Transverse colon (tissue), 4 donors: ENCODE results near the gene CTSA. TPM values are rescaled to one million over a fixed set of nuclear protein-coding genes. Genes with fewer than 3 reads are reported as not detected.
A peak's percentile ranks its signal among the peaks of the same experiment; 100 is the strongest.

ENCODE experiments used
- DNase-seq: peaks from one replicate; pipeline ENCODE4 v3.0.0-alpha.2; 2019
- H3K27ac ChIP-seq, 4 donors: fragments of 200-600 bp; sonication (generic); 2 replicates each; pipeline ENCODE4 v1.5.1; 2016 to 2018; ENCODE audit warnings: inconsistent platforms in 4 of 4
- H3K27me3 ChIP-seq: fragments of 200-600 bp; sonication (generic); 2 replicates; pipeline ENCODE4 v1.5.1; 2017; ENCODE audit warnings: inconsistent platforms
- H3K36me3 ChIP-seq, 4 donors: fragments of 200-600 bp; sonication (generic); 2 replicates each; pipeline ENCODE4 v1.5.1; 2017 to 2019; ENCODE audit warnings: inconsistent platforms in 4 of 4
- H3K4me1 ChIP-seq, 4 donors: fragments of 200-600 bp; sonication (generic); 2 replicates each; pipeline ENCODE4 v1.5.1; 2017 to 2020; ENCODE audit warnings: inconsistent platforms in 4 of 4
- H3K4me3 ChIP-seq, 4 donors: fragments of 200-600 bp; sonication (generic); 1 replicate in 1 of 4; 2 replicates in 3 of 4; pipeline versions ENCODE4 v1.5.1 to v1.6.1; 2017 to 2019; ENCODE audit warnings: inconsistent platforms in 4 of 4
- H3K9me3 ChIP-seq, 2 donors: fragments of 200-600 bp; sonication (generic); 2 replicates each; pipeline ENCODE4 v1.5.1; 2017 to 2019; ENCODE audit warnings: inconsistent platforms in 2 of 2
- EP300 ChIP-seq: sonication (generic); formaldehyde crosslinking; IDR thresholded peaks from one replicate; pipeline ENCODE4 v1.6.1; 2017; ENCODE audit warnings: antibody characterized with exemption, low read depth
- POLR2A ChIP-seq: fragments of 450-650 bp; IDR thresholded peaks from one replicate; pipeline ENCODE4 v1.6.1; 2016; ENCODE audit warnings: antibody characterized with exemption, mild to moderate bottlenecking, moderate library complexity
- POLR2AphosphoS5 ChIP-seq, 3 donors: sonication (generic); formaldehyde crosslinking; IDR thresholded peaks; one replicate each; pipeline ENCODE4 v1.6.1; 2016; ENCODE audit warnings: antibody characterized with exemption in 3 of 3
- WGBS, 2 donors: methylation state at CpG; one replicate each; pipeline ENCODE4 v1.1.5; 2018; ENCODE audit warnings: low coverage in 1 of 2; 5-methylcytosine and 5-hydroxymethylcytosine counted together
- in situ Hi-C, 4 donors: fragments of 200-750 bp; cut with MboI; loops; one replicate each; pipeline versions ENCODE4 v1.15.0 to v1.15.1; 2017; ENCODE audit warnings: low sequenced_read_pairs in 3 of 4, low pct_ligation_motif_present in 1 of 4, low pct_unique_long_range_greater_than_20kb in 1 of 4
- intact Hi-C: fragments of 100-400 bp; cut with DNase I; formaldehyde crosslinking; loops from one replicate; pipeline ENCODE4 v1.15.1; 2023; ENCODE audit warnings: low total_unique reads
- total RNA-seq, 4 donors: library from RNA; depleted of rRNA; stranded (reverse); fragments of >200 nt; gene quantifications; one replicate each; pipeline ENCODE4 v1.1.0, GENCODE V29; 2016
- TF ChIP-seq, protein P1 (sequence below), 5 experiments: fragments of 200-600 bp in 3 of 5; fragments of 450-650 bp in 2 of 5; sonication (generic) in 3 of 5; IDR thresholded peaks; 1 replicate in 2 of 5; 2 replicates in 3 of 5; pipeline ENCODE4 v1.5.1; 2016 to 2017; ENCODE audit warnings: antibody characterized with exemption in 5 of 5, inconsistent platforms in 3 of 5, mild to moderate bottlenecking in 2 of 5, moderate library complexity in 1 of 5

CTSA gene
- total RNA-seq, 4 donors from 2014 or later: 197 to 971 (median 466) TPM

DNA sequence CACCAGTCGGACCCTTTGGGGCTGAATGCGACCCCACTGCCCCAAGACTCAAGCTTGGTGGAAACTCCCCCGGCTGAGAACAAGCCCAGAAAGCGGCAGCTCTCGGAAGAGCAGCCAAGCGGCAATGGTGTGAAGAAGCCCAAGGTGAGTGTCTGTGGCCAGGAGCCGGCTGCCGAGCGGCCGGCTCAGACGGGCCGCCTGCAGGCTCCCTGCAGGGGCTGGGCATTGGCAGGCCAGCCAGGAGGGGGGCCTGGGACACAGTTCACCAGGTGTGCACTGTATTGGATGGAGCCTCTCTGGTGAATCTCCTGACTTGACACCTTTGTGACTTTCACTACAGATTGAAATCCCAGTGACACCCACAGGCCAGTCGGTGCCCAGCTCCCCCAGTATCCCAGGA lies 49.3 kb downstream of the CTSA start:
- peaks cover 0 to 74% (median 34%) of the 10 kb centered on the region in 4 donors for H3K36me3 ChIP-seq

DNA sequence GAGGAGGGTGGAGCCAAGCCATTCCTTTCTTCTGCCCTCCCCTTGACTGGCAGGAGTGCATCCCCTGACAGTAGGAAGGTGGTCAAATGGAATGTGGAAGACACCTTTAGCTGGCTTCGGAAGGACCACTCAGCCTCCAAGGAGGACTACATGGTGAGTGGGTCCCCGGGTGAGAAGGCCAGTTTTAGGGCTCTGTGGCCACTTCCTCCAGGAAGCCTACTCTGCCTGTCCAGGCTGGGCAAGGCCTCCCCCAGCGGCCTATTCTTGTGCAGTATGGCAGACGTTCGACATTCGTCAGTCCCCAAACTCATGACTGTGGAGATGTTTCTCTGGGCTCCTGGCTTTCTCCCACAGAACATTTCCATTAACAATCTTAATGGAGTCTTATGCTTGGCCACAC lies 52.5 kb downstream of the CTSA start:
- 89% methylated on average over 6 of the region's 6 CpGs; no CpG with 5 or more reads in 1 of the 2 donors for WGBS, 2 donors
- no peak for DNase-seq
- Histone ChIP-seq H3K4me3 (no peak overlapping the region), H3K27ac (no peak overlapping the region), H3K9me3 (no peaks in the 10 kb centered on the region), H3K4me1 (peaks cover 0 to 14% (median 0%) of the 10 kb centered on the region in 4 donors), H3K27me3 (no peaks in the 10 kb centered on the region), H3K36me3 (peaks cover 0 to 80% (median 36%) of the 10 kb centered on the region in 4 donors)
- TF ChIP-seq EP300: no peak
- TF ChIP-seq POLR2A: no peak
- TF ChIP-seq, protein P1, sequence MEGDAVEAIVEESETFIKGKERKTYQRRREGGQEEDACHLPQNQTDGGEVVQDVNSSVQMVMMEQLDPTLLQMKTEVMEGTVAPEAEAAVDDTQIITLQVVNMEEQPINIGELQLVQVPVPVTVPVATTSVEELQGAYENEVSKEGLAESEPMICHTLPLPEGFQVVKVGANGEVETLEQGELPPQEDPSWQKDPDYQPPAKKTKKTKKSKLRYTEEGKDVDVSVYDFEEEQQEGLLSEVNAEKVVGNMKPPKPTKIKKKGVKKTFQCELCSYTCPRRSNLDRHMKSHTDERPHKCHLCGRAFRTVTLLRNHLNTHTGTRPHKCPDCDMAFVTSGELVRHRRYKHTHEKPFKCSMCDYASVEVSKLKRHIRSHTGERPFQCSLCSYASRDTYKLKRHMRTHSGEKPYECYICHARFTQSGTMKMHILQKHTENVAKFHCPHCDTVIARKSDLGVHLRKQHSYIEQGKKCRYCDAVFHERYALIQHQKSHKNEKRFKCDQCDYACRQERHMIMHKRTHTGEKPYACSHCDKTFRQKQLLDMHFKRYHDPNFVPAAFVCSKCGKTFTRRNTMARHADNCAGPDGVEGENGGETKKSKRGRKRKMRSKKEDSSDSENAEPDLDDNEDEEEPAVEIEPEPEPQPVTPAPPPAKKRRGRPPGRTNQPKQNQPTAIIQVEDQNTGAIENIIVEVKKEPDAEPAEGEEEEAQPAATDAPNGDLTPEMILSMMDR (IDR thresholded peaks at IDR 0.05): no peak
- TF ChIP-seq POLR2AphosphoS5 (IDR thresholded peaks at IDR 0.05): no peak
- intact Hi-C loops (no loop called here), in situ Hi-C loops (loop anchor here in 1 of 4 donors (10.0 kb wide), 1 partner anchor 119 kb away; the partner anchor contains the start of gene TNNC2)

More for the DNA sequence above, 49.3 kb downstream of the CTSA start:
- Histone ChIP-seq H3K4me3 (no peak overlapping the region), H3K4me1 (peaks cover 0 to 11% (median 3%) of the 10 kb centered on the region in 4 donors), H3K27me3 (no peaks in the 10 kb centered on the region), H3K9me3 (no peaks in the 10 kb centered on the region), H3K27ac (no peak overlapping the region)
- in situ Hi-C loops (loop anchor here in 1 of 4 donors (10.0 kb wide), 1 partner anchor 116 kb away; the partner anchor contains the start of gene TNNC2), intact Hi-C loops (no loop called here)
- no peak for DNase-seq
- WGBS, 2 donors: 91% methylated on average over 11 of the region's 13 CpGs; no CpG with 5 or more reads in 1 of the 2 donors
- TF ChIP-seq POLR2AphosphoS5 (IDR thresholded peaks at IDR 0.05) (no peak), EP300 (no peak)

DNA sequence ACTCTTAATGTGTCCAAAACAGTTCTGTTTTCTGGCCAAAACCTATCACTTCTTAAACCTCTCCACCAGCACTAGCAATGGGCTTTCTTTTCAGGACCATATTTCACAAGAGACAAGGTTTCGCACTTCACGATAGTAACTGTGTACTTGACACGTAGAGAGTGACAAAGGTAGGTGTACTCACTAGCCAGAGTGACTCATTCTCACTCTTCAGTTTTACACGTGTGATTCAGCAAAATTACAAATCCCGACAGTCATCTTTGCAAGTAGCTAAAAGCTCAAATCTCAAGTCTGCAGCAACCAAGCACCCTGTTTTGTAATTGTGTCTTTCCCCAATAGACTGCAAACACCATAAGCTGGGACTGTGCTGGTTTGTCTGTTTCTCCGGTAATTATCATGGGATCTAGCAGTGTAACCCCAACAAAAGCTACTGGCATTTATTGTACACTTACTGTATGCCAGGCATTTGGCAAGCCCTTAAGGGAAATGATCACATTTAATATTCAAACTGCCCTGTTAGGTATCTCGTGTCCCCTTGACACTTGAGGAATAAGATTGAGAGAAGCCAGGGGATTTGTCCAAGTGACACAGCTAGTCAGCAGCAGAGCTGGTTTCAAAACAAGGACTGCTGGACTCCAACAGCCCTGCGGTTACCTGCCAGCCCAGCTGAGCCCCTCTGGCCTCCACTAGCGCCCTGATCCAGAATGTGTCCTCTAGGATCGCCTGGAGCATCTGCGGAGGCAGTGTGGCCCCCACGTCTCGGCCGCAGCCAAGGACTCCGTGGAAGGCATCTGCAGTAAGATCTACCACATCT lies 53.2 kb downstream of the CTSA start:
- 82 to 100% methylated on average over 2 to 15 of the region's 15 CpGs for WGBS, 2 donors
- intact Hi-C loops: no loop called here
- no peaks in the 10 kb centered on the region for H3K9me3 ChIP-seq
- no peaks in the 10 kb centered on the region for H3K27me3 ChIP-seq
- in situ Hi-C loops: loop anchor here in 1 of 4 donors (10.0 kb wide), 1 partner anchor 120 kb away; the partner anchor contains the start of gene TNNC2
- no peak for DNase-seq
- H3K36me3 ChIP-seq: peaks cover 0 to 78% (median 34%) of the 10 kb centered on the region in 4 donors
- no peak overlapping the region for H3K27ac ChIP-seq
- TF ChIP-seq, protein P1 (IDR thresholded peaks at IDR 0.05): no peak
- TF ChIP-seq POLR2A (no peak), EP300 (no peak), POLR2AphosphoS5 (IDR thresholded peaks at IDR 0.05) (no peak)
- peaks cover 0 to 14% (median 0%) of the 10 kb centered on the region in 4 donors for H3K4me1 ChIP-seq
- no peak overlapping the region for H3K4me3 ChIP-seq

DNA sequence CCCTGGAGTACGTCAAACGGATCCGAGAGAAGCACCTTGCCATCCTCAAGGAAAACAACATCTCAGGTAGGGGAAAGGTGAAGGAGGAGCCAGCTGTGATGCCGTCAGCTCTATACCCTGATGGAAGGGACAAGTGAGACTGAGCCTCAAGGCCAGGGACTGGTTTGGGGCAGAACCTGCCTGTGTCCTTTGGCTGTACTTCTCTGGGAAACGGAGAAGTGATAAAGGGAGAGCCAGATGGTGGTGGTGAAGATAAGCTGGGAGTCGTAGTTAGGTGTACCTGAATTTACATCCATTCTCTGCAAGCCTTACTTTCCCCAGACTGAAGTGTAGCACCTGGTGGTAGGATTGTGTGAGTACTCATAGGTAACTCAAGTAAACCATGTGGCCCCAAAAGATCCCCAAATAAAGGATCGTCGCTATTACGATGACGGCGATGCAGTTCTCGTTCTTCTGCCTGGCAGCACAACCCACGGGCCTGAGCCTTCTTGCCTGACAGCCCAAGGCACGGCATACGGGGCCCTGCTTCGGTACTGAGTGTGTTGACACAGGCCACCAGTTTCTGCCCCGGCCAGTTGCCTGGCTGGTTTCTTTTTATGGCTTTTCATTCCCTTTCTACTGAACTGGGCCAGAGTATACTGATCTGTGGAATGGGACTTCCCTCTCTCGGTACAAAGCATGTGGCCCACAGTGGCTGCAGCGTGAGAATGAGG lies 54.0 kb downstream of the CTSA start:
- Histone ChIP-seq H3K9me3 (no peaks in the 10 kb centered on the region), H3K27me3 (no peaks in the 10 kb centered on the region), H3K27ac (peak overlapping the region in 1 of 4 donors; percentile 51), H3K36me3 (peaks cover 0 to 75% (median 31%) of the 10 kb centered on the region in 4 donors), H3K4me1 (peaks cover 0 to 14% (median 0%) of the 10 kb centered on the region in 4 donors), H3K4me3 (no peak overlapping the region)
- intact Hi-C loops: no loop called here
- in situ Hi-C loops: loop anchor here in 1 of 4 donors (10.0 kb wide), 1 partner anchor 120 kb away; the partner anchor contains the start of gene TNNC2
- 87 to 90% methylated on average over 4 to 19 of the region's 19 CpGs for WGBS, 2 donors
- DNase-seq: no peak
- no peak for TF ChIP-seq EP300
- no peak for TF ChIP-seq POLR2AphosphoS5 (IDR thresholded peaks at IDR 0.05)
- TF ChIP-seq POLR2A: no peak
- TF ChIP-seq, protein P1 (IDR thresholded peaks at IDR 0.05): no peak
